Endometrial microvascular endothelial cells (primary cell): ENCODE results near the gene SPOCD1. TPM values are rescaled to one million over a fixed set of nuclear protein-coding genes. Genes with fewer than 3 reads are reported as not detected.

Source experiments
- in situ Hi-C: cut with HindIII; loops from 2 replicates; pipeline ENCODE4 v1.10.0; 2017; ENCODE audit warnings: low sequenced_read_pairs, low pct_unique_long_range_greater_than_20kb; ENCODE audit errors: inconsistent ontology term
- total RNA-seq: library from RNA; depleted of rRNA; stranded (reverse); fragments of >200 nt; gene quantifications from one replicate; pipeline ENCODE4 v1.2.3, GENCODE V29; 2015; ENCODE audit errors: inconsistent ontology term

SPOCD1 gene
- total RNA-seq, 1 donor from 2014 or later: 74.4 TPM

DNA sequence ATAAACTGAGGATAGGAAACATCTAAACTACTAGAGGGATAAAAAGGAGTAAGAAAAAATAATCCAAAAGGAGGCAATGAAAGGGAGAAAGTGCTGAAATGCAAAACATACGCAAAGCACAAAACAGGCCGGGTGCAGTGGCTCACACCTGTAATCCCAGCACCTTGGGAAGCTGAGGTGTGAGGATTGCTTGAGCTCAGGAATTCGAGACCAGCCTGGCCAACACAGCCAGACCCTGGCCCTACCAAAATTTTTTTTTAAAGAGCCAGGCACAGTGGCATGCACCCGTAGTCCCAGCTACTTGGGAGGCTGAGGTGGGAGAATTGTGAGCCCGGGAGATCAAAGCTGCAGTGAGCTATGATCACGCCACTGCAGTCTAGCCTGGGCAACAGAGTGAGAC, 10.5 kb downstream of the SPOCD1 start:
- in situ Hi-C loops: no loop called here

DNA sequence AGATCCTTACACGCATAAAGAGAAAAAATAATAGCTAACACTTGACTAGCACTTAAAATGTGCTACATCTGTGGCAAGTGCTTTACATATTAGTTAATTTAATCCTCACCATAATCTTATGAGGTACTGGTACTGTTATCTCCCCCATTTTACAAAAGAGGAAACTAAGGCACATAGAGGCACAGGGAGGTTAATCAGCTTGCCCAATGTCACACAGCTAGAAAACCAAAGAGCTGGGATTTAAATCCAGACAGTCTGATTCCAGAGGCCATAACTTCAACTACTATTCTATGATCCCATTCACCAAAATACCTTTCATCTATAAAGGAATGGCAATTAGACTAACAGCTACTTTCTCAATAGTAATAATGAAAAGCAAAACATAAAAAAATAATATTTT, 11.7 kb downstream of the SPOCD1 start:
- in situ Hi-C loops: no loop called here

DNA sequence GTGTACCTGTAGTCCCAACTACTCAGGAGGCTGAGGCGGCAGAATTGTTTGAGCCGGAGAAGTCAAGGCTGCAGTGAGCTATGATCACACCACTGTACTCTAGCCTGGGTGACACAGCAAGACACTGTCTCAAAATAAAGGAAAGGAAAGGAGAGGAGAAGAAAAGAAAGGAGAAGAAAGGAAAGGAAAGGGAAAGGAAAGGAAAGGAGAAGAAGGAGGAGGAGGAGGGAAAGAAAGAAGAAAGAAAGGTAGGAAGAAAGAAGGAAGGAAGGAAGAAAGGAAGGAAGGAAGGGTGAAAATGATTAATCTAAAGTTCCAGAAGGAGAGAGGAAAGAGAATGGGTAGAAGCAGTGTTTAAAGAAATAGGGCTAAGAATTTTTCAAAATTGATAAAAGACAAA, 12.2 kb downstream of the SPOCD1 start:
- in situ Hi-C loops: no loop called here

DNA sequence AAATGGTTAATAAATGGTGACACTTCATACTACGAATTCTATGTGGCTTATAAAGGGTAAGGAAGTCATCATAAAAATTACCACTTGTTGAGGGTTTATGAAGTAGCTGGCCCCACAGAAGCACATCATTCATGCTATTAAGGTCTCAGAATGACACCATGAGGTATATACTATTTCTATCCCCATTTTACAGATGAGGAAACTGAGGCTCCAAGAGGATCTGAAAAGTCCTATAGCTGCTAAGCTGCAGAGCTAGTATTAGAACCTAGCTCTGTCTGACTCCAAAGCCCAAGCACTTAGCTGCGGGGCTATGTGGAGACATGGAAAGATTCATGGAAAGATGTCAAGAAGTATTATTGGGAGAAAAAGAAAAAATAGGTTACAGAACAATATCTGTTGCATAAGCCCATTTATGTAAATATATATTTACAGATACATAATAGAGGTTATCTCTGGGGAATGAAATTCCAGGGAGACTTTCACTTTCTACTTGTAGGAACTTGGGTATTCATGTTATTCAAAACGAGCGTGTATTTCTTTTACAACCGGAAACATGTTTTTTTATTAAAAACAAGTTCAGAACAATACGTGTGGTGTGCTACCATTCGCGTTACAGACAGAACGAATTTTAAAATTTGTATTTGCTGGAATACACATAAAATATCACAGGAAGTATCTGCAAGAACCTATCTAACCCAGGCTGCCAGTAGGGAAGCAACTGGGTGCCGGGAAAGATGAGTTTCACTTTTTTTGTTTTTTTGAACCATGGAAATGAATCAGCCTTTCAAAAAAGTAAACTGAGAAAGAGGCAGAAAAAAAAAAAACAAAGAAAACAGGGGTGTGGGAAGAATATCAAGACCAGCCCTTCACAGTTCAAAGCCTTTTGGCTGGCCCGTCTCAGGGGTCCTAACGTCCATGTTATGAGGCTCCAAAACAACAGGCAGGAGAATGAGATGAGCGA, 13.4 kb downstream of the SPOCD1 start:
- in situ Hi-C loops: no loop called here

DNA sequence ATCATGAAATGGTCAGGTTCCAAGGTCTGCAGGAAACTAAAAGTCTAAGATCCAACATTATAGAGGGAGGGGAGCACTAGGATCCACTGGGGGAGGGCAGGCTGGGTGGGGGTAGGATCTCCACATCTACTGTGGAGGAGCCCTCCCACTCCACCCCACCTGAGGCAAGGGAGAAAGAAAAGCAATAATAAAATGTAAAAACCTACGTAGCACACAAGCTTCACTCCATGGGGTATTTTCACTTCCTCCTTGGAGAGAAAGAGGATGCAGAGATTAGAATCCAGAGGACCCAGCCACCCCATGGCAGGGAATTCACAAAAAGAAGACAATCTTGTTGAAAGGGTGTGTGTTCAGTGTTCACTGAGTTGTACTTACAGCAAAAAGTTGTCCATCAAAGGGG, 14.4 kb downstream of the SPOCD1 start:
- in situ Hi-C loops: no loop called here

DNA sequence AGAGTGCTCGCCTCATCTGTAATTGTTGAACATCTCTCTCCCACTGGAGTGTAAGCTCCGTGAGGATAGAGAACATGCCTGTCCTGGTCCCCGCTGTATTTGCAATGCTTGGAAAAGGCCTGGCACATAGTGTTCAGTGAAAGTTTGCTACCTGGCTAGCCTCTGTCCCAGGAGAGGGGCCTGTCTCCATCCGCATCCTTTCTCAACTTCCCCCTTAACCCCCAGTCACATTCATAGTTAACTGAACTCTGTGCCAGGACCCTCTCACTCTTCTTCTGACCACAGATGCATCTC, 15.2 kb downstream of the SPOCD1 start:
- in situ Hi-C loops: no loop called here

DNA sequence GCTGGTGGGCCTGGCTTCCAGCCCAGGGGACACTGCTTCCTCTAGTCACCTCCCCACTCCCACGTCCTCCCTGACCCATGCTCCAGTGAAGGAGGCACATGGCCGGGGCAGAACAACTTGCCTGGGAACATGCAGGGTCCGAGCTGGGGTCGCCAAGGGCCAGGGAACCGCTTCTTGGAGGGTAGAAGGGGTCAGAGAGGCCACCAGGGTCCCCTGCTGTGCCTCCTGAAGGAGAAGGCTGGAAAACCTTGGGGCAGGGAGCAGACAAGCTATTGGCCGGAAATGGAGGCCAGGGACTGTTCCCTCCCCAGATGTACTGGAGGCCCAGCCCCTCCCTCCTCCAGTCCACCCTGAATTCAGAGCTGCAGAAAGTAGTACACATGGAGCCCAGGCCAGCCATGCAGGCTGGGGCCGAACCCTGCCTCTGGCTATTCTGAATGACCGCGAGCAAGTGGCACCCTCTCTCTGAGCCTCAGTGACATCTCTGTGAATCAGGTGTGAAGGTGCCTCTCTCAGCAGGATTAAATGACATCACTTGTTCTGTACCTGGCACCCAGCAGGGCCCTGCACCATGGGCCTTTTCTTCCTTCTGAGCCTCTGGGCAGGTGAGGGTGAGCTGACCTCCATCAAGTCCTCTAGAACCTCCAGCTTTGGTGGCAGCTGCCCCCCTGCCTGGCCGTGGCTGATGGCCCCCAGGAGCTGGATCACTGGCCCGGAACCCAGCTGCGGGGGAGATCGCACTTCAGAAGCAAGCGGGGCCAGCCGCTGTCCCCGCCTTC, 15.7 kb downstream of the SPOCD1 start:
- in situ Hi-C loops: no loop called here

DNA sequence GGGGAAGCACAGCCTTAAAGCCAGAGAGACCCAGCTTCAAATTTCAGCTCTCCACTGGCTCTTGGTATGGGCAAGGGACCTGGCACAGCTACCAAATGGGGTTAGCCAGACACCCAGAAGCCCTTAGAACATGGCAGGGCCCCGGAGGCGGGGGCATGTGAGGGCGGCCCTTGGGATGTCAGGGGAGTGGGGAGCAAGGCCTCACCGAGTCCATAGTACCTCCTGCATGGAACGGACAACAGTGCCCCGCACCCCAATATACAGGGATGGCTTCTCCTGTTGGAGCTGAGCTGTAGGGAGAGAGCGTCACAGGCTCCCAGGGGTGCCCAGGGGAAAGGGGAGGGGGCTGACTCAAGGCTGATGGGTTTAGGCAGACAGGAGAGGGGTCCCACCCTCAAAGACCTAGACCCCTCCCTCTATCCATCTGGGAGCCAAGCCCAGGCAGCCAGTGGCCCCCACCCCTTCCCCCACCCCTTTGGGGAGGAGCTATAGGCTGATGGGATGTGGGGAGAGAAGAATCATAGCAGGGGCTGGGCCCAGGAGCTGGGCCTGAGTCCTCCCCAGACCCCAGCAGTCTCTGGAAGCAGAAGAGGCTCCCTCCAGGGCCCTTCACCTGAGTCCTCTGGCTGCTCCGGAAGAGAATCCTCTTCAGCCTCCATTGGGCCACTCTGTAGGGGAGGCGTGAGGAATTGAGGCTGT, 16.5 kb downstream of the SPOCD1 start:
- in situ Hi-C loops: no loop called here

DNA sequence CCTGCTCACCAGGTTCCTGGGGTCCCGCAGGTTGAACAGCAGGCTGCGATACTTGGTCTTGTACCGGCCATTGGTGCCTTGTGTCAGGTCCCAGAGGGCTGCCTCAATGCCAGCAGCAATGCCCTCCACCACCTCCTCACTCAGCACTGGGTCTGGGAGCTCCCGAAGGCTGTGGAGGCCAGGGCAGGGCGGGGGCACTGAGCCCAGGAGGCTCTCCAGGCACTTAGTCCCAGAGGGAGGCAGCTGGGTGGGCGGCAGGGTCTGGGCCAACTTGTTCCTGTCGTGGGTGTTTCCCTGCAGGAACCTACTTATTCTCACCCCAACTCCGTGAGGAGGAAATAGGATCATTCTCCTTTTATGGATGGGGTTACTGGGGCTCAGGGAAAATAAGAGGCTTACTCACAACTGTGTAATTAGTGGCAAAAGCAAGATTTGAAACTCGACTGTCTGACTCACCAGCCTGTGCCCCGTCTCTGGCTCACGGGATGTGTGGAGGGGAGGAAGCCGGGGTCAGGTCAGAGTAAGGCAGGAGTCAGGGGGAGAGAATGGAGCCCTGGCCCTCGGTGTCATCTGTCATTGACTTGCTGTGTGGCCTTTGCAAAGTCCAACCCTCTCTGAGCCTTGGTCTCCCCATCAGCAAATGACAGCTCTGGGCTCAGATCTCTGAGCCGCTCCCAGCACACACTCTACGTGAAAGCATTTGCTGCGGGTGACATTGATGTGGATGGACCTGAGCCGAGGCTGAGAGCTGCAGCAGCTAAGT, 17.2 kb downstream of the SPOCD1 start:
- in situ Hi-C loops: no loop called here

DNA sequence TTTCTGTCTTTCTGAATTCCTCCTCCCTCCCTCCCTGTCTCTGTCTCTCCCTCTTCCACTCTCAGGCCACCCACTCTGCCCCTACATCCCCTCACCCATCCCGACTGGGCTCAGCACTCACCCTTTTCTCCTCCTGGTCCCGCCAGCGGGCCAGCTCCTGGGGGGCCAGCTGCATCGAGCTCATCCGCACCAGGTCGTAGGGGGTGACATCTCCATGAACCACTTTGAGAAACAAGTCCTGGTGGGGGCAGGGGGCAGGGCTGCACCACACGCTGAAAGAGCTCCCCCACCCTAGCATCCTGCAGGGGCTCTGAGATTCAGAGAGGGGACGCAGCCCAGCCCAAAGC, 17.8 kb downstream of the SPOCD1 start:
- in situ Hi-C loops: no loop called here

DNA sequence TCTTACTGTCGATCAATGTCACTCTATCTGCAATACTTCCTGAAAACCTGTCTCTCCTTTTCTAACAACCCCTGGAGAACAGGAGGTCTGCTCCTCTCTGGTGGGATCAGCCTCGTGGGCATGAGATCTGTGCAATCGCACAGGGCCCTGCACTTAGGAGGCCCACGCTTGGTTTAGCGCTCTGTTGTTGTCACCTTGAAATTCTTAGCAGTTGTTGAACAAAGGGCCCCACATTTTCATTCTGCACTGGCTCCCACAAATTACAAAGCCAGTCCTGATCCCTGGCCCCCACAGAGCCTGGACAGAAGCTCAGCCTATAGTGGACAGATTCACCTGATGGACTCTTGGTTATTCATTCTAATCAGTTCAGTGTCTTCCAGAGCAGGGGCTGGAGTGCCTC, 18.6 kb downstream of the SPOCD1 start:
- in situ Hi-C loops: no loop called here

DNA sequence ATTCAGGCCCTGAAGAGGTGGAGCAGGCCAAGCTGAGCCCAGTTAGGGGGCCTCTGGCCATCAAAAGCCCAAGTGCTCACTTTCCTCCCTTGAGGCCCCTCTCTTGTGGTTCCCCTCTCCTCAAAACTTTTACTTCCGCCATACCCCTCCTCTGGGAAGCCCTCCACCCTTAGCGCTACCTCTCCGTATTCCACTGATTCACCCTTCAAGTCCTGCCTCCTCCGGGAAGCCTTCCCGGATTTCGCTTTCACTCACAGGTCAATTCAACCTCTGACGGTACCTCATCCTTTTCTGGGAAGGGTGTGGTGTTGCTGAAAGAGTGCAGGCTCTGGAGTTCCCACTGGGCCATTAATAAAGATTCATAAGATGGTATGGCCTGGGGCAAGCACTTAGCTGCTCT, 19.1 kb downstream of the SPOCD1 start:
- in situ Hi-C loops: no loop called here

DNA sequence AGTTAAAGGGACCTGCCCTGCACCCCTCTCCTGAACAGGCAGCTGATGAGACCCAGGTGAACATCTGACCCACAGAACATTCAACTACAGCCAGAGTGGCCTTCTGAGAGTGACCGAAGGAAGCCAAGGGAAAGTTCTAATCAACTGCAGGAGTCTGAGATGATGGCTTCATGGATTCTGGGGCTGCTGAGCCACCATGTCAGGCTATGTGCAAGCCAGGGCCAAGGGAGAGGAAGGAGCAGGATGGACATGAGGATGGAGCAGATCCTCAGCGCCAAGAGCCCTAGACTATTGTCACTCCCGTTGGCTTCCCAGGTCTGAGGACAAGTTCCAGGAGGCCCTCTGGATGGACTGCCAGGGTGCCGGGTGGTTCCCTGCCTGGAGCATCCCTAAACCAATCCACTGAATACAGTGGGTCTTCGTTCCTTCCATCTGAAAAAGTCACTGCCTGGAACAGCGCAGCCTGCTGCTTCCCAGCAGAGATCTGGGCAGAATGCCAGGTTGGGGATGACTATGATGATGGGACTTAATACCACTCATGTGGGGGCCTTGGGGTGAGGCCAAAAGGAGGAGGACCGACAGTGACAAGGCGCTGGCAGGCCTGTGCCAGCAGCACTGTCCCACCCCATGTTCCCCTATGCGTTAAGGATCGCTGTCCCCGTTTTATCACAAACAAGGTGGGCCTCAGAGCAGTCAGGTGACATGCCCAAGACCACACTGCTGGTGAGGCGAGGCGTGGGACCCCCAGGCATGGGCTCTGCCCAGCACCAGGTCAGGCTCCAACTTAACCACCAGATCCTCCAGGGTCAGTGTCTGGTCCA, 19.8 kb downstream of the SPOCD1 start:
- in situ Hi-C loops: no loop called here

DNA sequence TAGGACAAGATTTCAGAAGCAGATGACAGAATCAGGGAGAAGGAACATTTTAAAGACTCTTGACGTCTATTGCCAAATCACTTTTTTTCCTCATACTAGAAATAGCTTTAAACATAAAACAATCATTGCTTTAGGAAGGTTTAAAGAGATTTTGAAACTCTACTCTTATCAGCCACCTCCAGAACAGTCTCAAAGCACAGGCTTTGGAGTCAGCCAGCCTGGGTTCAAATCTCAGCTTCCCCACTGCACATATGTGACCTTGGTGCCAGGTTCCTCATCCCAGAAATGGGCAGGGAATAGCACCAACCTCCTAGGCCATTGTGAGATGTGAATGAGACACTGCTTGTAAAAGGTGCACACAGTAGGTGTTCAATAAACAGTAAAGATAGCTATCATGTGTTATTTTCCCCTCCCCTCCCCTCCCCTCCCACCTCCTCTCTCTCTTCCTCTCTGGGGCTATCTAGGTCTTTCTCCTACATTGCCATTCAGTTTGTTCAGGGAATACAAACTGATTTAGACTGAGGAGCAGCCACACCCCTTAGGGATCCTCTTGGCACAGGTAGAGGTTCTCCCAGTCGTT, 20.6 kb downstream of the SPOCD1 start:
- in situ Hi-C loops: no loop called here

DNA sequence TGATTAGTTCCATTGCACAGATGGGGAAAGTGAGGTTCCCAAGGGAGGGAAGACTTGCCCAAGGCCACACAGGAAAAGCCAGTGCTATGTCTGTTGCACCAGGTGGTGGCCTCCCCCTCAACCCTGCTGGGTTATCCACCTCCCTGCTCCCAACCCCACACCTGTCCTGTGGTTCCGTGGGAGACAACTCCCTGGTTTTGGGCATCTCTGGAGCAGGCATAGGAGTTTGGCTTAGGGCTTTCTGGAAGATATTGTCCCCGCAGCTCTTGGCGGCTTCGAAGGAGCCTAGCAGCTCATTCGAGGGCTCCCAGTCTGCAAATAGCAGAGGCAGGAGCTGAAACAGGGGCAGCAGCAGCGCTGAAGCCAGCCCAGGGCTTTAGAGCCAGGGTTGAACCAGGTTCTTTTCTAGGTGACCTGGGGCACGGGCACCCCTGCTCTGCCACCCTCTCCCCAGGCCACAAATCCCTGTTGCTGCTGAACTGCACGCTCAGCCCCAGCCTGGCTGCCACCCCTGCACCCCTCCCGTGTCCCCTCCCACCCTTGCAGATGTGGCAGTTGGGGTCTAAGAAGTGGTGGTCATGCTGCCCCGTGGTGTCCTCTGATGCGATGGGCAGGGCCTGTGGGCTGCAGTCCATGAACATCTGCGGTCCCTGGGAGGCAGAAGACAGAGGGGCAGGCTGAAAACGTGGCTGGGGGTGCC, 22.1 kb downstream of the SPOCD1 start:
- in situ Hi-C loops: no loop called here

DNA sequence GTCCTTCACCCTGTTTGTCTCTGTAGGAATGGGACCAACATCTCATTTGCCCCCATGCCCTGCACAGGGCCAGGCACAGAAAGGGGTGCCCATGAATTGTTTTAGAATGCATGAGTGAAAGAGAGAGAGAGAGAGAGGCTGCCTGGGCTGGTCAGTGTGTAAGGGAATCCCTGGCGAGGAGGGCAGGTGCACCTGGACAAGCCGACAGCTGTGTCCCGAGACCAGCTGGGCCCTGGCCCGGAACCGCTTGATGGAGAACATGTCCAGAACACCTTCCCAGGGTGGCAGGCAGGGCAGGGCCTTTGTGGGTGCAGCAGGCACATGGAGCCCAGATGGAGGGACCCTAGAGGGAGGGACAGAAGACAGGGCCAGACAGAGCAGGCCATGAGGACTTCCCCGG, 22.7 kb downstream of the SPOCD1 start:
- in situ Hi-C loops: no loop called here

DNA sequence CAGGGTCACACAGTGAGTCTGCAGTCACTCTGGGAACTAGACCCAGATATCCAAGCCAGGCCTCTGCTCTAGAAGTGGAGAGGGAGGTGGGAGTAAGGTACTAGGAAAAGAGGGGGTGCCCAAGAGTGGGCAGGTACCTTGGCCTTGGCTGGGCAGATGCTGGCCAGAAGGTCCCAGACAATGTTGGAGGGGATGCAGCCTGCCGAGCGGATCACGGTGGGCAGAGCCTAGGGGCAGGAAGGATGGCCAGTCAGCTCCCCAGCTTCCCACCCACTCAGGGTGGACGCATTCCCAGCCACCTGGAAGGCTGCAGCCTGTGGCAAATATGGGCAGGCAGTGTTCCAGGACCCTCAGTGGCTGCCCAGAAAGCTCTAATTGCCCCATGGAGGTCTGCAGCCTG, 23.3 kb downstream of the SPOCD1 start:
- in situ Hi-C loops: no loop called here
